ENCODE data around the gene COX7B. TPM values are rescaled to one million over a fixed set of nuclear protein-coding genes. Genes with fewer than 3 reads are reported as not detected.

Gene COX7B, protein sequence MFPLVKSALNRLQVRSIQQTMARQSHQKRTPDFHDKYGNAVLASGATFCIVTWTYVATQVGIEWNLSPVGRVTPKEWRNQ
- total RNA-seq (2021; fragmentation: NEBNext Ultra II Directional; extraction: Animal tissue kit (Norgen Biotek cat#: 25700)) (268 and 276 TPM in 2 replicates), polyA plus RNA-seq (2011; rRNA removed) (470 and 974 TPM in 2 replicates), polyA minus RNA-seq (2011; rRNA and poly(A)+ RNA removed) (167 and 320 TPM in 2 replicates)
- polyA plus RNA-seq (2011; cell fraction: cytosol; rRNA removed), result 691 TPM
- 179 TPM for polyA plus RNA-seq (2011; cell fraction: nucleus; rRNA removed)
- 480 to 521 TPM (median 506 TPM) in 4 replicates for polyA plus RNA-seq (2012, experiment 1 of 2)
- 2,019 TPM for polyA plus RNA-seq (2012, experiment 2 of 2)
- 622 TPM for polyA plus RNA-seq (2013, experiment 1 of 2)
- polyA plus RNA-seq (2013, experiment 2 of 2), result 612 TPM
- polyA minus RNA-seq (2011; cell fraction: cytosol; rRNA and poly(A)+ RNA removed), result 70.2 TPM
- polyA minus RNA-seq (2011; cell fraction: nucleus; rRNA and poly(A)+ RNA removed), result 110 TPM
- long read RNA-seq, experiment 1, transcript COX7B-203 (3 exons, 2,471 nt), result major isoform, 236 of 276 reads
- long read RNA-seq, experiment 1, partial matches to known transcripts, result 8 of 276 reads
- long read RNA-seq, experiment 1, other reads (novel, unspliced or antisense), result 30 of 276 reads
- long read RNA-seq, experiment 2, partial matches to known transcripts, result 0 of 1 reads
- long read RNA-seq, experiment 2, other reads (novel, unspliced or antisense), result 0 of 1 reads

DNA sequence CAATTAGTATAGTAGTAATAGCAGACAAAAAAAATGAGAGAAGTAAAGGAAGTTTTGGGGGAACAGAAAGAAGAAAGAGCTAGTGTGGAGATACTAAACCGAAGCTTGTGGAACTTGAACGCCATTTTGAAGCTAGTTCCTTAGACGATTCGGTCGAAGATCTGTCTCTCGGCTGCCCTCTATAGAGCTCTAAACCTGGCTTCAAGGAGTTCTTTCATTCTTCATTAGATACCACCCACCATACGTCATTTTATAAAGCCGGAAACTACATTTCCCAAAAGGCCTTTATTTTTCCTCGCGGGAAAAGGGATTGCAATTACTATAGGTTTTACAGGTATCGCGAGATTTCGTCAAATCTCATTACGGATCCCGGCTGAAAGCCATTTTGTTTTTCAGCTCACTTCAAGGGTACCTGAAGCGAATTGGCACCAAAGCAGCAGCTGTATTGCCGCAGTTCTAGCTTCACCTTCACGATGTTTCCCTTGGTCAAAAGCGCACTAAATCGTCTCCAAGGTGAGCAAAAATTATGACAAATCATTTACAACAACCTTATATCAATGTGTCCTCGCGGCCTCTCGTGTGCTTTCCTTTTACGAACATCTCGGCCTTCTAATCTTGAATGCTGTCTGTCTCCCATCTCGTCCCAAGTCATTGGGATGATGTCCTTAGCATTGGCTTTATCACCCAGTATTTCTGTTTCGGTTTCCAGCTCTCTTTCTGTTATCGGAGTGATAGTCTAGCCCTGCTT, at the start of gene COX7B:
Gene COX7B (plus strand): TSS at position 388 of the 748 bp plus-strand sequence. CDS start 86 bp downstream, at position 474.
- Histone ChIP-seq H2AK5ac (ENCODE audit: low read depth, low read length) (no peak within 1 kb of the TSS), H3K36me3 (ENCODE audit: control insufficient read depth in 2 of 4, insufficient read depth in 4 of 4, low read length in 3 of 4) (peaks cover 0 to 16% (median 7%) of the 10 kb centered on the region in 4 experiments; a peak in 4 of 8 replicates), H3K4me2 (ENCODE audit: insufficient read depth in 1 of 2, low read depth in 2 of 2, low read length in 2 of 2) (peak within 1 kb of the TSS; percentile 62 to 63), H3K79me2 (ENCODE audit: control insufficient read depth in 1 of 2, insufficient read depth in 2 of 2, low read length in 2 of 2) (peaks cover 4 to 43% of the 10 kb centered on the region in 2 experiments; a peak in 3 of 4 replicates), H3K18ac (ENCODE audit: extremely low read depth, low read length) (no peak within 1 kb of the TSS), H3K56ac (replicated peaks; ENCODE audit: insufficient read length, low read depth, low read length) (no peak within 1 kb of the TSS), H3K27me3 (replicated peaks in 1 of 4; ENCODE audit: control insufficient read depth in 3 of 4, extremely low read depth in 1 of 4, insufficient read depth in 3 of 4, low read length in 3 of 4) (no peaks in the 10 kb centered on the region), H3K23ac (ENCODE audit: insufficient read length) (no peak within 1 kb of the TSS), H2BK15ac (ENCODE audit: low read length) (no peak within 1 kb of the TSS), H3K79me1 (ENCODE audit: low read depth, low read length) (no peaks in the 10 kb centered on the region), H4K8ac (ENCODE audit: extremely low read depth, insufficient read depth, low read length) (no peak within 1 kb of the TSS), H4K20me1 (replicated peaks in 1 of 2; ENCODE audit: control insufficient read depth in 1 of 2, insufficient read depth in 2 of 2, low read length in 2 of 2) (no peaks in the 10 kb centered on the region), H2BK120ac (replicated peaks; ENCODE audit: low read depth, low read length) (no peak within 1 kb of the TSS), H2BK20ac (ENCODE audit: low read length) (no peak within 1 kb of the TSS), H3K4me3 (ENCODE audit: extremely low read depth in 1 of 4, insufficient read depth in 2 of 4, low read depth in 3 of 4, low read length in 4 of 4) (peak within 1 kb of the TSS; percentile 82 to 100 (median 88)), H3K14ac (ENCODE audit: insufficient read length) (no peak within 1 kb of the TSS), H4K5ac (ENCODE audit: insufficient read length, low read depth, low read length) (peak within 1 kb of the TSS; percentile 86), H3K9me3 (ENCODE audit: insufficient read depth in 2 of 2, low read depth in 1 of 2, low read length in 1 of 2) (no peaks in the 10 kb centered on the region), H2BK12ac (ENCODE audit: low read depth, low read length) (peak within 1 kb of the TSS; percentile 75; the same call in 1 of the 2 replicates), H3K9ac (replicated peaks in 1 of 4; ENCODE audit: extremely low read depth in 1 of 4, low read depth in 3 of 4, low read length in 3 of 4) (peak within 1 kb of the TSS; percentile 73 to 97 (median 94)), H3K4ac (replicated peaks; ENCODE audit: insufficient read length, low read depth, low read length) (no peak within 1 kb of the TSS), H4K91ac (replicated peaks; ENCODE audit: insufficient read length, low read length) (peak within 1 kb of the TSS; percentile 85), H3K23me2 (ENCODE audit: low read depth, low read length) (no peaks in the 10 kb centered on the region), H2AFZ (ENCODE audit: low read length) (no peak within 1 kb of the TSS), H3K4me1 (replicated peaks in 1 of 4; ENCODE audit: control insufficient read depth in 3 of 4, insufficient read depth in 4 of 4, low read length in 3 of 4) (peaks cover 0 to 2% (median 0%) of the 10 kb centered on the region in 4 experiments; a peak in 2 of 7 replicates), H2BK5ac (ENCODE audit: low read depth, low read length) (peak within 1 kb of the TSS; percentile 78; the same call in 1 of the 2 replicates), H3K27ac (ENCODE audit: low read depth, low read length) (peak within 1 kb of the TSS; percentile 82)
- DNase-seq (ENCODE audit: low read depth in 1 of 2, low spot score in 2 of 2) (peak; percentile 43 to 51), FAIRE-seq (peak; percentile 48)
- POLR2A ChIA-PET (ENCODE audit: partially characterized antibody), result interaction anchor here (0.6 to 4.0 kb wide), 6 partner anchors 8 to 239 kb away, joined by 3 to 32 read pairs (median 3); partner anchors contain the start of gene ATP7A
- CTCF ChIA-PET (ENCODE audit: partially characterized antibody), result interaction anchor here (0.8 to 2.3 kb wide), 7 partner anchors 11 to 452 kb away, joined by 3 to 7 read pairs (median 3); partner anchors contain the start of genes ATP7A and FGF16
- 3% methylated on average over 28 of the region's 28 CpGs; no CpG with 5 or more reads in 1 of the 2 experiments for WGBS, 2 experiments (ENCODE audit: extremely low coverage in 1 of 2, insufficient coverage in 1 of 2, insufficient read length in 1 of 2, insufficient replicate concordance in 2 of 2, low coverage in 1 of 2, low lambda C conversion rate in 2 of 2, missing lambda C conversion rate in 1 of 2)
- no peak for TF ChIP-seq EP300 (IDR thresholded peaks at IDR 0.05; ENCODE audit: borderline replicate concordance in 1 of 2, low read depth in 2 of 2, low read length in 2 of 2)
- TF ChIP-seq, protein P1, sequence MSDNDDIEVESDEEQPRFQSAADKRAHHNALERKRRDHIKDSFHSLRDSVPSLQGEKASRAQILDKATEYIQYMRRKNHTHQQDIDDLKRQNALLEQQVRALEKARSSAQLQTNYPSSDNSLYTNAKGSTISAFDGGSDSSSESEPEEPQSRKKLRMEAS (IDR thresholded peaks at IDR 0.05), result no peak
- TF ChIP-seq SUZ12 (IDR thresholded peaks at IDR 0.05; ENCODE audit: low read length), result no peak
- peak; percentile 38 for TF ChIP-seq PHF8 (conservative IDR thresholded peaks at IDR 0.05; ENCODE audit: low read depth, low read length)
- no peak for TF ChIP-seq SIRT6 (IDR thresholded peaks at IDR 0.05; ENCODE audit: low read length)
- TF ChIP-seq BRCA1 (IDR thresholded peaks at IDR 0.05; ENCODE audit: low read depth, low read length), result peak; percentile 92
- TF ChIP-seq YY1 (IDR thresholded peaks at IDR 0.05; ENCODE audit: low read depth, low read length), result peak; percentile 84
- TF ChIP-seq CTBP2 (IDR thresholded peaks at IDR 0.05; ENCODE audit: borderline replicate concordance, insufficient read depth, insufficient read length, low read length), result no peak
